Fibroblast of skin of left biceps (primary cell): Measurements from ENCODE around the gene CAMSAP2.
"Not testable (repeated sequence)": the region's sequence is repeated elsewhere in the genome, so short reads cannot be mapped to it uniquely, and the experiment has no call there.

Source experiments
- DNase-seq, 2 experiments: peaks; one replicate each; pipeline ENCODE4 v3.0.0-alpha.2; 2013; ENCODE audit warnings: low read depth in 2 of 2

CAMSAP2 gene

DNA sequence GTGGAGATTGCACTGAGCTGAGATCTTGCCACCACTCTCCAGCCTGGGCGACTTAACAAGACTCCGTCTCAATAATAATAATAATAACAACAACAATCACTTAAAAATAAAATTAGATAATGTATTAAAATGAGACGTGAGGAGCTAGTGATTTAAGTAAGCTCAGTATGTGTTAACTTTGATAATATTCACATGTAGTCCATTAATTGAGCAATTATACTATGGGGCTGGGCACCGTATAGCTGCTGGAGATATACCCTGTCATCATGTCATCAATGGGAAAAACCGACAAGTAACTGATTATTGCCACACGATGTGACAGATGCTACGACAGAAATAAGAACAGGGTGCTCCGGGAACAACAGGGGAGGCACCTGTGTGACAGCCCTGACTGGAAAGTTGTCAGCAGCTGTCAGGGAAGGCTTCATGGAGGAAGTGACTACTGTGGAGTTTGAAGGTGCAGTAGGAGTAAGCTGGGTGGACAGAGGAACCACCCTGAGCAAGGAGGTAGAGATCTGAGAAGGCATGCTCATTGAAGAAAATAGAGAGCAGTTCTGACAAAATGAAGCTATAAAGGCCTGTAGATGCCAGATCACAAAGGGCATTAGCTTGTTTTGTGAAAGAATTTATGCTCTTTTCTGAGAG lies 924 bp upstream of the CAMSAP2 start:
- DNase-seq = no peak

DNA sequence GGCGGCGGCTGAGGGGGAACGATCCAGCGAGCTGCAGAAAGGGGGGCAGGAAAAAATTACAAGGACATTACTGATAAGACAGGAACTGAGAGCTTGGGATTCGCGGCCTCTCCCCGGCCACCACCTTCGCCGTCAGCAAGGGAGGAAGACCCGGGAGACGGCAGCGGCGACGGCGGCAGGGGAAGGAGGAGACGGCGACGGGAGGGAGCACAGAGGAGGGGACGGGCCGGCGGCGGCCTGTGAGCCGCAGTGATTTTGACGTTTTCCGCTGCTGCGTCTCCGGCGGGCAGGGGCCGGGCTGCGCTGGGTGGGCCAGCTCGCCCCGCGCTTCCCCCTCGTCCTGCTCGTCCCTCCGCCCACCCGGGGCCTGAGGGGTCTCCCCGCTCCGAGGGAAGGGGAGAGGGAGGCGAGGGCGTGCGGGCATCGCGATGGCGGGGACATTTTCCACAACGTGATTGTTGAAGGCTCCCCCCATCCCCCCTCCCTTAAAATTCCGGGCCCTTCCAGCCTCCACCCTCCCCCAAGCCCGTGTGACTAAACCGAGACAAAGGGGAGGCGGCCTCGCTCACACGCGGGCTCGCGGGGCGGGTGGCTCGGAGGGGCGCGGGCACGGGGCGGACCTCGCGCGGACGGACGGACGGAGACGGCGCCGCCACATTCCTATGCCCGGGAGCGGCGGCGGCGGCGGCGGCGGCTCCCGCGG lies 407 bp downstream of the CAMSAP2 start:
- DNase-seq = peak; percentile 61

DNA sequence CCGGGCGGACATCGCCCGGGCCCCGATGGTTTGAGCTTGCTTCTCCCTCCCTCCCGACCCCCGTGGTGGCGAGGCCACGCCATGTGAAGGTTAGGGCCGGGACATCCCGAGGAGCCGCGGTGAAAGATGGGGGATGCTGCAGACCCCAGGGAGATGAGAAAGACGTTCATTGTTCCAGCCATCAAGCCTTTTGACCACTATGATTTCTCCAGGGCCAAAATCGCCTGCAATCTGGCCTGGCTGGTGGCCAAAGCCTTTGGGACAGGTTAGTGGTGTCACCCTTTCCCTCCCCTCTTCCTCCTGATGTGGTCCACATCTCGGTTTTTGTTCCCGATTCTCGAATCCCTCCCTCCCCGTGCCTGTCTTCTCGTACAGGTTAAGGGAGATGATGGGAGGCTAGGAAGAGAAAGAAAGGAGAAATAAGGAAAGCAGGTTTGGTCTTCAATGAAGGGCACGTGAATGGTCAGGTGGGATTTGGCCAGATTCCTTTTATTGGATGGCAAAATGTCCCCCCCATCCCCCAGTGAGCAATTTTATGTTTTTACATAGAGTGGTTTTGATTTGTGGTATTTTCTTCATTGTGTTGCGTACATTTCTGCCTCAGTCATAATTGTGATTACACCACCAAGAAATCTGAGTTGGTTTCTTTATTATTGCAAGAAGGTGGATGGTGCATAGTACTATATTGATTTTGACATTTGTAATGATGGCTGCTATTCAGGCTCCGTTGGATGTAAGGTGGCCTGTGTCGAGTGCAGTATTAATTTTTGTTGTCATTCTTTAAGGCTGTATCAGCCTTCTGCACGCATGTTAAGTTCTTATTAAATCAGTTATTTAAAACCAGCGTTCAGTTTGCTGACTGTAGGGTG lies 1.2 kb downstream of the CAMSAP2 start:
- no peak for DNase-seq

DNA sequence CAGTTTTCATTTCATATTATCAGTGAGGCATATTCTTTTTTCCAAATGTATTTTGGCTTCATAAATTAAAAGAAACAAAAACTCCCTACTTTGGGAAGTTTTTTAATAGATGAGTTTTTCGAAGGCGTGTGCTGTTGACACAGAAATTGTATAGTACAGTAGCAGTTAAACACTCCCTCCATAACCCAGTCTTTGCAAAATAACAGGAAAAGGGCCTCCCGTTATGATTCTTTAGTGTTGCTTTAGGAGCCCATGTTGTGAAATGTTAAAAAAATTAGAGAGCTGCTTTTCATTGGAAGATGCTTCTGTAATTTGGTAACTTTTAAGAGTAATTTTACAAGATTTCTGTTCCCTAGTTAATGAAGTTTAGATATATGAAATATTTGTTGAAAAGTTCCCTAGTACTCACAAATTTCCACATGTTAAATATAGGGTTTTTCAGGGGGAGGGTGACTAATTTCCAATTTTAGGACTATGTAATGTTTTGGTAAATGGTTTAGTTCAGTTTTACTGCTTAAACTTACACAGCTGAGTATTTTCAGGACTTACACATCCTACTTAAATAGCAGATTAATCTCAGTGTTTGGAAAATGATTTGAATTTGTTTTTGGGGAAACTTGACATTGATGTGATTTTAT lies 2.0 kb downstream of the CAMSAP2 start:
- no peak for DNase-seq

DNA sequence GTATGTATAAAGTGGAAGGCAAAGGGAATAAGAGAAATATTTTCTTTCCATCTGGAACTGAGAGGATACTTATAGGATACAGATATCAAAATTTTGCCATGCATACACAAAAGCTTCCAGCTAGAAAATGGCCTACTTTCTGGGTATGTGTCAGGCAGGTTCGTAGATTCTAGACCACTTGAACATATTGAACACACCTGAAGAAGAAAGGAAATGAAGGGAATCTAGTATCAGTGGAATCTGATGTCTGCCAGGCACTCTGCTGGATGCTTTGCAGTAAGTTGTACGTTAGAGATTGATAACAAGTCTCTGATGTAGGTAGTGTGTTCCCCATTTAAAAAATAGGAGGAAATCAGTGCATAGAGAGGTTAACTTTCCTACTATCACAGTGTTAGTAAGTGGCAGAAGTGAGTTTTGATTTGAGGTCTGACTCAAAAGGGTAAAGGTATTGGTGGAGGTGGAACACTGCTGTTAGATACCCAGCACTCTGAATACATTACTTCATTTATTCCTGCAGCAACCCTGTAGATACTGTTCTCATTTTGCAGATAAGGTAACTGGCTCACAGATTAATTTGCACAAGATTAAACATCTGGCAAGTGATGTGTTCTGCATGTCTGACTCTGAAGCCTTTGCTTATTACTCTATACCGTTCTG lies 3.0 kb downstream of the CAMSAP2 start:
- no peak for DNase-seq

DNA sequence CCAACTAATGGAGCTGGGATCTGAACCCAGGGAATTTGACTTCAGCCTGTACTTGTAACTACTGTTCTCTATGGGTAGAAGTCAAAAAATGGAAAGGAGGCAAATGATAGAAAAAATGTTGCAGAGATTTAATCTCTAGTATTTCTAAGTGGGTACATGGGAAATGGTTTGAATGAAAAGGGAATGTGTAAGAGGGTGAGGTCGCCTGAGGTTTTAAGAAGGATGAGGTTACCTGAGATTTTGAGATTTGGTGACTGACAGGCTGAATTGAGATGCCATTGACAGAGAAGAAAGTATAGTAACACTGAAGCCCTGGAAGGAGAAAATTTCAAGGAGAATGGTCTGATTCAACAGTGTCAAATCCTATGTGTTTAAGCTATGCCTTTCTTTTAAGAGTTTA lies 5.5 kb downstream of the CAMSAP2 start:
- DNase-seq = no peak

DNA sequence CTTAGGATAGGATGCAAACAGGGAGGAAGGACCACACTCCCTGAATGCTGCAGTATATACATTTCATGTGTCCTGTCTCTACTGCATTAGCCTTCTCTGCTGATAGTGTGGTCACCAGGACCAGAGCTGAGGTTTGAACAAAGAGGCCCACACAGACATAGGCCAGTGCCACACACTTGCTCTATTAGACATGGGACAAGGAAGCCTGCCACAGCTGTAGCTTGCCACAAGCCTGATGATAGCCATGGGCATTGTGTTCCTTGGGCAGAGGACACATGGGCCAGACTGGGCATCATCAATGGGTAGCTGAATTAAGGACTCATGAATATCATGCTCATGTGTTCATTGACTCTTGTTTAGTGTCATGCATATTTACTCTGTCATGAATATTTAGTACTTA lies 10.4 kb downstream of the CAMSAP2 start:
- DNase-seq = no peak

DNA sequence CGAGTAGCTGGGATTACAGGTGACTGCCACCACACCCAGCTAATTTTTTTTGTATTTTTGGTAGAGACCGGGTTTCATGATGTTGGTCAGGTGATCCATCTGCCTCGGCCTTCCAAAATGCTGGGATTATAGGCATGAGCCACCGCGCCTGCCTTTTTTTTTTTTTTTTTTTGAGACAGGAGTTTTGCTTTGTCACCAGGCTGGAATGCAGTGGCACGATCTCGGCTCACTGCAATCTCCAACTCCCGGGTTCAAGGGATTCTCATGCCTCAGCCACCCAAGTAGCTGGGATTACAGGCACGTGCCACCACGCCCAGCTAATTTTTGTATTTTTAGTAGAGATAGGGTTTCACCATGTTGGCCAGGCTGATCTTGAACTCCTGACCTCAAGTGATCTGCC lies 12.1 kb downstream of the CAMSAP2 start:
- not testable (repeated sequence) for DNase-seq

DNA sequence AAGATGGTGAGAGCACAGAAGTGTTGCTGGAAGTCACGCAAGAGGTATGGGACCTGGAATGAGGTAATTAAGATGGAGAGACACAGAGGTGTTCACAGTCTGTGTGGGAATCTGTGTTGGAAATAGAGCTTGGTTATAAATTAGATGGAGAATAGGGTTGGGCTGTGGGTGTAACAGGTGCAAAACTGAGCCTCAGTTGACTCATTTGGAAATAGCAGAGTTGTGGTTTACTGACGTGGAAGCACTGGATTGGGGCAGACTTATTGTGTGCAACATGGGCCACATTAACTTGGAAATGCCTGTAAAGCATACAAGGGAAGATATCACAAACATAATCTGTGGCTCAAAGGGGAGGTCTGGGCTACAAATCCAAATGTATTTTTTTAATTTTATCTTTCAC lies 13.0 kb downstream of the CAMSAP2 start:
- no peak for DNase-seq

DNA sequence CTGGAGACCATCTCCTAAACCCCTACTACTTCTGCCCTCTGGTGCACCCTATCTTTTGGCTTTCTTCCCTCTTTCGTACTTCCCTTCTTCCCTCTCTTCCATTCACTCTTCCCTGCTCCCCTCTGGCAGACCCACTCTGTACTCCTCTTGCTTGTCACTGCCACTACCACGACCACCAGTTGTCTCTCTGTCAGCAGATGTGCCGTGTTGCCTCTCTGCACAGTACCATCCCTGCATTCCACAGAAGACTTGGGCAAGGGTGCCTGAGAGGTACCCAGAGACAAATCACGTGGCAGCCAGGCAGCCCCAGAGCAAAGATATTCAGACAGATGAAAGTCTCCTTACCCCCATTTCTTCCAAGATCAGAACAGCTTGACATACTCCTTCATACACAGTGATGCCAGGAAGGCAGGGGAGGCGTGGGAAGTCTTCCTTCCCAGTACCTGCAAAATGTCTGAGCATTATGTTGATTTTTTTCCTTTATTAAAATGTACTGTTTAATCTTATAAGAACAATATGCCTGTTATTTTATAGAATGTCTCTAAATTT lies 15.0 kb downstream of the CAMSAP2 start:
- DNase-seq = no peak

DNA sequence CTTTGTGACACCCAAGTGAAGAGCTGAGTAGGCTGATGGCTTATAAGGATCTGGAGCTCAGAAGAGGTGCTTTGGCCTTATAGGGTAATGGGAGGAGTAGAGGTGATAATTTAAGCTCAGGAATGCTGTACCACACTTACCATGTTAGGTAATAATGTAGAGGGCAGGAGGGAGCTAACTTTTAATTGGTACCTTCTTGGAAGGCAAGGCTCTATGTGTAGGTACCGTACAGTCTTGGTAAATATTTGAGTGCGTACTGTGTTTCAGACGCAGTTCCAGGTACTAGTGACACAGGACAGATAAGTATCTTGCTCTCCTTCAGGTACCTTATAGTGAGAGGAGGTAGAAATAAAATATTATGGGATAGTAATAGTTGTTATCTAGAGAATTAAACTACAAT lies 16.8 kb downstream of the CAMSAP2 start:
- no peak for DNase-seq

DNA sequence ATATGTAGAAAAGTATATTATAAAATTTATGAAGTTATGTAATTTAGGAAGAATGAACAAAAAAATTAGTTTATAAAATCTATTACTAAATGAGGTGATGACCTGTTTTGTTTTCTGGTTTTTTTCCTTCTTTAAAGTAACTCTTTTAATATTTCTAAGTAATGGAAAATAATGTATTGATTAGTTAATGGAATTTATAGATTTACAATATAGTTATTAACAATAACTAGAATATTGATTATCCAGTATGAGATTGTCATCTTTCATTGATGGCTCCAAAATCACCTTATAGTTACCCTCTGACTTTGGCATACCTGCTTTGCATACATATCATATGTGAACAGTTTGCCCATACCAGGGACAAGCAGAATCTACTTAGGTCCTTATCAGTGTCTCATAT lies 23.4 kb downstream of the CAMSAP2 start:
- no peak for DNase-seq

DNA sequence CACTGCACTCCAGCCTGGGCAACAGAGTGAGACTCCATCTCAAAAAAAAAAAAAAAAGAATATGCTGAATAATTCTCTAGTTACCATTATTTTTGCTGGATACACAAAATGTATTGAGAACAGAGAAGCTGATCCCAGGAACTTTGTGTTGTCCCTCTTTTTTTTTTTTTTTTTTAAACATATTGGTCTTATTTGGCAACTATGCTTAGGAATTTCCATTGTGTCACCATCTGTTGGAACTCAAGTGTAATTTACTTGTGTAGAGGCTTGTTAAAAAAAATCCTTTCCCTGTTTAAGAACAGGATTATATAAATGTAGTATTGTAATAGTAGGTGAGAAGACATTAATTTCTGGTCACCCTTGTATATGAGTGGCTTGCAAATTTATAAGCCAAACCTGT lies 28.6 kb downstream of the CAMSAP2 start:
- no peak for DNase-seq

DNA sequence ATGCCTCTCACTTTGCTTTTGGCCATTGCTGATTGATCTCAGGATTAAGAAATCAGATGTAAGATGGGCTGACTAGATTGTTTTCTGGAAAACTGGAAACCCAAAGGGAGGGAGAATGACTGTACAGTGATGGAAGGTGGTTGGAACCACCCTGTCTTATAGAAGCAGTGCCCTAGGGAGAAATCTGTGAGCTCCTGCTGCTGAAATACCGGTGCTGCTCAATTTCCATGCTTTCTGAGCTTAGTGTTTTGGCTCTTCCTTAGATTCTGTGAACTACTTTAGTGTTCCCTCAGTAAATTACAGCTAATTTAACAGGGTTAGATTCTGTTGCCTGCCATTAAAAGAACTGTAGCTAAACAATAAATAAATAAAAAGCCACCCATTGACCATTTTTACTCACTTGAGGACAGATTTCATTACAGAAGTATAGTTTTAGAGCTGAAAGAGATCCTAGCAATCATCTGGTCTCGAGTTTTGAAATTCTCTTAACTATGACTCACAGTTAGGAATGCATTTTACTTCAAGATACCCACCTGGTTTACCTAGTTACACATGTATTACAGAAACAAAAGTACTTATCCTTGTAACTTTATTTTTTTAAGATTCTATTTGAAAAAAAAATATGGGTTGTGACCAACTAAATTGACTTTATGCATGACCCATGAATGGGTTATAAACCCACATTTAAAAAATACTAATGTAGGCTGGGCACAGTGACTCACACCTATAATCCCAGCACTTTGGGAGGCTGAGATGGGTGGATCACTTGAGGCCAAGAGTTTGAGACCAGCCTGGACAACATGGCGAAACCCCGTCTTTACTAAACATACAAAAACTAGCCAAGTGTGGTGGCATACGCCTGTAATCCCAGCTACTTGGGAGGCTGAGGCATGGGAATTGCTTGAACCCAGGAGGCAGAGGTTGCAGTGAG lies 33.2 kb downstream of the CAMSAP2 start:
- DNase-seq = no peak

DNA sequence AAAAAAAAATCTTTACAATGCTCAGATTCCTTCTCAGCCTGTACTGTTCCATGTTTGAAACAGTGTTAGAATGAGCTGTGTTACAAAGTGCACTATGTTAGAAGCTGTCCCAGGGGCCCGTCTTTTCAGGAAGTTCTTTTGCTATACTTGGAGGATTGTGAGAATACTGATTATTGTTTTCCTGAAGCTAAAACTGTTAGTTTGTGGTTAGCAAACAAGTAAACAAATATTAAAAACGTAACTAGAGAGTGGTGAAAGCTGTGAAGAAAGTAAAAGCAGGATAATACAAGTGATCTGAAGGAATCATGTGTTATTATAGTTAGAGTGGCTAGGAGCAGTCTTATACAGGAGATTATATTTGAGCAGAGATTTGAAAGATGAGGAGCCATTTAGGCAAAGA lies 35.6 kb downstream of the CAMSAP2 start:
- DNase-seq = no peak

DNA sequence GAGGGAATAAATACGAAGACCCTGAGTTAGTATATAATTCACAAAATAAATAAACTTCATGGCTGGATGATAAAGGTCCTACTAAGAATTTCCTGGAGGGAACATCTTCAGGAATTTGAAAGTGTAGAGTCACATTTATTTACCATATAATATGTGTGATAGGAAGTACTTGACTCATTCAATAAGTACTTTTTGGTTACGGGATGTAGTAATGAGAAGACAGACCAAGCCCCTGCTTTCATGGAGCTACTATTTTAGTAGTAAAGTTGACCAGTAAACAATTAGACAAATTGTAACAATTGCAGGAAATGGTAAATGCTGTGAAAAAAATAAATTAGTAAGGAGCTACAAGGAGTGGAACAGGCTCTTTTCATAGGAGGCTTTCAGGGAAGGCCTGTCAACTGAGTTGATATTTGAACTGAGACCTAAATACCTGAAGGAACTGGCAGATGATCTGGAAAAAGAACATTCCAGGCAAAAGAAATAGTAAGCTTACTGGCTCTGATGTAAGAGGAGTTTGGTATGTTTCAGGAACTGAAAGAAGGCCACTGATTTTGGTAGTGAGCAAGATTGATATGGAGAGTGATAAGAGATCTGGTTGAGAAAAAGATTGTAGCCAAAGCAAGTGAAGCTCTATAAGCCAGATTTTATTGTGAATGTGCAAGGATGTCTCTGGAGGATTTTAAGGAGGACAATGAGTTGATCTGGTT lies 36.2 kb downstream of the CAMSAP2 start:
- DNase-seq = no peak

DNA sequence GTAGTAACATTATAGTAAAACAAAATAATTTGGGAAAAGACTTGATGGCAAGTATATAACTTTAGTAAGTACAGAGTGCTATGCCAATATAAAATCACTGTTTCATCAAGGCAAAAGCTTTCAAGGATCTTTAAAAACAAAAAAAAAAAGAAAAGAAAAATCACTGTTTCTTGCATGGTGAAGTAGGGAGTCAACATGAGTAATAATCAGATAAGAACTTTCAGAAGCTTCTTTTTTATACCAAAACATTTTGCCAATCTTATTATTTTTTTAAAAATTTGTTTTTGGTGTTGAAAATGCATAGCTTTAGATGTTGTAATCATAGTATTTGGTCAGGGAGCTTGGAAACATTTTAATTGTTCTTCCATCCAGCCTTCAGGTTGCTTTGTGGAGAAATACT lies 37.2 kb downstream of the CAMSAP2 start:
- no peak for DNase-seq

DNA sequence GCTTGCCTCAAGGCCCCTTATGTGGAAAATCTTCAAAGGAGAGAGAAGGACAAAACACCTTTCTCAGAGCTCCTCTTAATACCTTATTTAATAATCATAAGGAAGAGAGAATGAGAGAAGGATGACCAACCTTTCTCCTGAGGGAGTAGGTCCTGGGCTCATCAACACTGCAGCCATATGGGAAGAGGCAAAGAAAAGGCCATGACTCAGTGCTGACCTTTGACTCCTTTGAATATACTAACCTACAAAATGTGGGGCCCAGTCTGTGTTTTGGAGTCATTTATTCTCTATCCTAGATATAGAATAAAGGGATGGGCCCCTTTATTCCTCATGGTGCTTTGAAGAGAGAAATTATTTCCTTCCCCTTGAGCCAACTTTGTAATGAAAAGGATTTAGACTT lies 38.3 kb downstream of the CAMSAP2 start:
- no peak for DNase-seq

DNA sequence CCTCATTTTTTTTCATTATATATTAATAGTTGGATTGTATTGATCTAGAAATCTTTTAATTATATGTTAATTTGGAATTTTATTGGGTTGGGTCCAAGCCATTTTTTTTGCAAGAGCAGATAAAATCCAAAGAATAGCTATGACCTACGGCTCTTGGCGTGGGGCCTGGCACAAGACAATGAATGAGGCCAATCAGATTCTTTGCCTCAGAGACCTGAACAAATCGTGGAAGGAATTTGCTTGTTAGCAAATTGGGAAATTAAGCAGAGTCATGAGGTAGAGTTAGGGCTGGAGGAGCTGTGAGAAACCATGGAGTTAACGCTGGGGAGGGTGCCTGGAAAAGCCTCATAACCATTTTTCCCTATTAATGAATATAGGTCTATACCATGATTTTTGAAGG lies 40.1 kb downstream of the CAMSAP2 start:
- DNase-seq = no peak

DNA sequence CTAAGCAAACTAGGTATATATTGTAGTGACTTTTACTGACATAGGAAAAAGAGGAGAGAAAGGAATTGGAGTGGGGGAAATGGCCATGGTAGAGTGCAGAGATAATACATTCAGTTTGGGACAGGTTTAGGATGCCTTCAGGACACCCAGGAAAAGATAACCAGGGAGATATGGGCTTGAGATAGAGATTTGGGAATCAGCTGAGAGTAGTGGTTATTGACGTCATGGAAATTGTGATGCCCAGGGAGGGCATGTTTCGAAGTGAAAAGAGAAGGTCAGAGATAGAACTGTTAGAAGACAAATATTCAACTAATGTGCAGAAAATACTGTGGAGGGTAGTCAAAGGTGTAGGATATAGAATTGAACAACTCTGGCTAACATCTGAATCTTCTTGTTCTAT lies 40.6 kb downstream of the CAMSAP2 start:
- DNase-seq = no peak
